Esophagus muscularis mucosa (tissue), 4 donors: Measurements from ENCODE around the gene CCT3. TPM values are rescaled to one million over a fixed set of nuclear protein-coding genes. Genes with fewer than 3 reads are reported as not detected.

Experiments
- DNase-seq: peaks from one replicate; pipeline ENCODE4 v3.0.0-alpha.2; 2017; ENCODE audit errors: extremely low spot score
- H3K27ac ChIP-seq, 4 donors: fragments of 200-600 bp; sonication (generic); replicated peaks in 1 of 4; 1 replicate in 3 of 4; 2 replicates in 1 of 4; pipeline ENCODE4 v1.5.1; 2016 to 2019; ENCODE audit warnings: mild to moderate bottlenecking in 1 of 4
- H3K27me3 ChIP-seq, 4 donors: fragments of 200-600 bp; sonication (generic); one replicate each; pipeline versions ENCODE4 v1.5.1 to v1.6.0; 2016 to 2019
- H3K36me3 ChIP-seq, 4 donors: fragments of 200-600 bp; sonication (generic); one replicate each; pipeline ENCODE4 v1.5.1; 2016 to 2019
- H3K4me1 ChIP-seq, 4 donors: fragments of 200-600 bp; sonication (generic); one replicate each; pipeline ENCODE4 v1.5.1; 2016 to 2019
- H3K4me3 ChIP-seq, 4 donors: fragments of 200-600 bp; sonication (generic); 1 replicate in 2 of 4; 2 replicates in 2 of 4; pipeline ENCODE4 v1.5.1; 2016 to 2019; ENCODE audit warnings: mild to moderate bottlenecking in 4 of 4, moderate library complexity in 1 of 4
- H3K9me3 ChIP-seq, 4 donors: fragments of 200-600 bp; sonication (generic); 1 replicate in 3 of 4; 2 replicates in 1 of 4; pipeline ENCODE4 v1.5.1; 2016 to 2019
- CTCF ChIP-seq, 3 experiments: fragments of 200-600 bp in 2 of 3; fragments of 450-650 bp in 1 of 3; sonication (generic) in 2 of 3; IDR thresholded peaks; one replicate each; pipeline ENCODE4 v1.5.1; 2017 to 2019; ENCODE audit warnings: antibody characterized with exemption in 3 of 3, mild to moderate bottlenecking in 2 of 3, moderate library complexity in 1 of 3
- EP300 ChIP-seq: sonication (generic); formaldehyde crosslinking; IDR thresholded peaks from one replicate; pipeline ENCODE4 v1.6.1; 2017; ENCODE audit warnings: antibody characterized with exemption
- POLR2A ChIP-seq: fragments of 450-650 bp; IDR thresholded peaks from one replicate; pipeline ENCODE4 v1.6.1; 2017; ENCODE audit warnings: antibody characterized with exemption, moderate library complexity, mild to moderate bottlenecking, low read depth
- POLR2AphosphoS5 ChIP-seq, 2 donors: sonication (generic); formaldehyde crosslinking; IDR thresholded peaks; one replicate each; pipeline ENCODE4 v1.6.1; 2017; ENCODE audit warnings: antibody characterized with exemption in 2 of 2
- WGBS: methylation state at CpG from one replicate; pipeline ENCODE4 v1.1.5; 2018; 5-methylcytosine and 5-hydroxymethylcytosine counted together
- intact Hi-C: fragments of 100-400 bp; cut with DNase I; formaldehyde crosslinking; loops from one replicate; pipeline ENCODE4 v1.15.1; 2023
- total RNA-seq, 4 donors: library from RNA; depleted of rRNA; stranded (reverse); fragments of >200 nt; gene quantifications; one replicate each; pipeline versions ENCODE4 v1.1.0 to v1.2.1, GENCODE V29; 2016

Gene CCT3
- total RNA-seq, 4 donors from 2014 or later = 172 to 241 (median 222) TPM

DNA sequence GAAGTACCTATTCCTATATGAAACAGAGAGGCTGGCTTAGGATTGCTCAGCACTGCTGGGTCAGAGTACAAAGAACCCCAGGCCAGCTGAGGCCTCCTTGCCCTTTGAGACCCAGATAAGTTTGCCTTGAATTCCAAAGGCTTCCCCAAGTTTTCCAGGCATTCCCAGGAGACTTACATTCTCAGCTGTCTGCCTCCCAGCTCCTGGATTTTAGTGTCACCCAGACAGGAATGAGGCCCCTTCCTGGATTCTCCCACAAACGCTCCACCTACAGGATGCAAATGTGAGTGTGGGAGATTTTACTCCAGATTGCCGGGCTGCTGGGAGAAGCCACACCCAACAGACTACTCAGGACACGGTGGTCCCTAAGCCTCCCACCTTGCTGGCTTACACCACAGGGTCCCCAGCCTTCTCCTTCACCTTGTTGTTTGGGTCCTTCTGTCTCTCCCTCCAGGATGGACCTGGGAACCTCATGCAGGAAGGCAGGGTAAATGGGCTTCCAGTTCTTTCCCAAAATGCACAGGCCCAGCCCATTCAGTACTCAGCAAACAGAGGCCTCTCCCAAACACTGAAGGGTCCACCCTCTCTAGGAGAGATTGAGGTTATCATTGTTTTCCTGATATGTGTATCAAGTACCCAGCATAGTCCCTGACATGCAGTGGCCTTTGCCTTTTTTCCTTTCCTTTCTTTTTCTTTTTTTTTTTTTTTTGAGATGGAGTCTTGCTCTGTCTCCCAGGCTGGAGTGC is 41.5 kb upstream of the CCT3 start:
- no peak overlapping the region for H3K27ac ChIP-seq
- no peak overlapping the region for H3K4me3 ChIP-seq
- H3K36me3 ChIP-seq = no peaks in the 10 kb centered on the region
- H3K4me1 ChIP-seq = no peaks in the 10 kb centered on the region
- intact Hi-C loops = no loop called here
- TF ChIP-seq POLR2AphosphoS5 (IDR thresholded peaks at IDR 0.05) (no peak), POLR2A (no peak), EP300 (no peak)
- WGBS = 58% methylated on average over 3 of the region's 3 CpGs
- no peaks in the 10 kb centered on the region for H3K9me3 ChIP-seq
- DNase-seq = no peak
- peaks cover 0 to 19% (median 0%) of the 10 kb centered on the region in 4 donors for H3K27me3 ChIP-seq

DNA sequence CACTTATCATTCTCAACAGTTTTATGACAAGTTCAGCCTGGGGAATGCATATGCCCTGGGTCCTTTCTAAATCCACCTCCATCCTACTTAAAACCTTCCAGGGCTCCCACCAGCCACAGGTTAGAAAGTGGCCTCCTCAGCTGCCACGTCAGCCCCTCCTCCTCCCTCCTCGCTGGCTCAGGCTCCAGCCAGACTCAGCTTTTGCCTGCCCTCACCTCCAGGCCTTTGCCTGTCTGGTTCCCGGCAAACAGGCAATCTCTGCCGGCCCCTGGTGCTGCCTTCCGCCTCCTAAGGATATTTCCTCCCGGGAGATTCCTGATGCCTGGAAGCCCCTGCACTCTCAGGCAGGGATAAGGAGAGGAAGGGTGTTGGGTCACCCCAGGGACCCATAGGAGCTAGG is 40.5 kb upstream of the CCT3 start:
- DNase-seq = no peak
- Histone ChIP-seq H3K27ac (no peak overlapping the region), H3K27me3 (peaks cover 0 to 28% (median 0%) of the 10 kb centered on the region in 4 donors), H3K36me3 (no peaks in the 10 kb centered on the region), H3K9me3 (no peaks in the 10 kb centered on the region), H3K4me1 (no peaks in the 10 kb centered on the region), H3K4me3 (no peak overlapping the region)
- TF ChIP-seq EP300 (no peak), CTCF (IDR thresholded peaks at IDR 0.05) (no peak), POLR2AphosphoS5 (IDR thresholded peaks at IDR 0.05) (no peak), POLR2A (no peak)
- WGBS = 82% methylated on average over 6 of the region's 6 CpGs
- intact Hi-C loops = no loop called here

GRCh38 chr1:156376958-156377919 is 39.1 kb upstream of the CCT3 start:
- WGBS = 81% methylated on average over 16 of the region's 20 CpGs
- no peak for DNase-seq
- Histone ChIP-seq H3K4me3 (no peak overlapping the region), H3K27me3 (peaks cover 0 to 38% (median 0%) of the 10 kb centered on the region in 4 donors), H3K4me1 (no peaks in the 10 kb centered on the region), H3K9me3 (no peaks in the 10 kb centered on the region), H3K36me3 (no peaks in the 10 kb centered on the region), H3K27ac (no peak overlapping the region)
- intact Hi-C loops = no loop called here
- no peak for TF ChIP-seq CTCF (IDR thresholded peaks at IDR 0.05)
- no peak for TF ChIP-seq EP300
- TF ChIP-seq POLR2AphosphoS5 (IDR thresholded peaks at IDR 0.05) = no peak
- no peak for TF ChIP-seq POLR2A

DNA sequence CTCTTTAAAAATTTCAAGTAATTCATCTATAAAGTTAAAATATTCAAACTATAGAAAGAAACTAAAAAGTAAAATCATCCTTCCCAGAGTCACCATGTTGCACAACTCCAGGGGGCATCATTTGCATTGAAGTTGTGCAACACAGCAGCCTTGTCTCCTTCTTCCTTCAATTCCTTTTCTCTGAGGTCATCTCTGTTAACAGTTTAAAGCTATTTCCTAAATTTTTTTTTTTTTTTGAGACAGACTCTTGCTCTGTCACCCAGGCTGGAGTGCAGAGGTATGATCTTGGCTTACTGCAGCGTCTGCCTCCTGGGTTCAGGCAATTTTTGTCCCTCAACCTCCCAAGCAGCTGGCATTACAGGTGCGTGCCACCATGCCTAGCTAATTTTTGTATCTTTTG is 38.1 kb upstream of the CCT3 start:
- intact Hi-C loops = no loop called here
- H3K36me3 ChIP-seq = no peaks in the 10 kb centered on the region
- 82% methylated on average over 2 of the region's 2 CpGs for WGBS

More for the DNA sequence above, 38.1 kb upstream of the CCT3 start:
- H3K27me3 ChIP-seq = peaks cover 0 to 43% (median 1%) of the 10 kb centered on the region in 4 donors
- TF ChIP-seq POLR2A (no peak), EP300 (no peak), POLR2AphosphoS5 (IDR thresholded peaks at IDR 0.05) (no peak), CTCF (IDR thresholded peaks at IDR 0.05) (no peak)
- no peaks in the 10 kb centered on the region for H3K9me3 ChIP-seq
- H3K27ac ChIP-seq = no peak overlapping the region
- DNase-seq = no peak
- H3K4me3 ChIP-seq = no peak overlapping the region
- no peaks in the 10 kb centered on the region for H3K4me1 ChIP-seq
